SK-N-SH treated with all-trans-retinoic acid at 6 μM for 48 hours (cell line): ENCODE measurements around the gene CLSTN2.

Experiments used
- ZFP3 ChIP-seq: fragments of 250-450 bp; sonication (Bioruptor Pico); IDR thresholded peaks from 2 replicates; pipeline ENCODE4 v1.5.0; 2020; ENCODE audit warnings: mild to moderate bottlenecking, moderate library complexity
- TF ChIP-seq, protein P1 (sequence below): fragments of 250-450 bp; sonication (Bioruptor Pico); IDR thresholded peaks from 2 replicates; pipeline ENCODE4 v1.5.1; 2020; ENCODE audit warnings: low read depth, mild to moderate bottlenecking, moderate library complexity

DNA sequence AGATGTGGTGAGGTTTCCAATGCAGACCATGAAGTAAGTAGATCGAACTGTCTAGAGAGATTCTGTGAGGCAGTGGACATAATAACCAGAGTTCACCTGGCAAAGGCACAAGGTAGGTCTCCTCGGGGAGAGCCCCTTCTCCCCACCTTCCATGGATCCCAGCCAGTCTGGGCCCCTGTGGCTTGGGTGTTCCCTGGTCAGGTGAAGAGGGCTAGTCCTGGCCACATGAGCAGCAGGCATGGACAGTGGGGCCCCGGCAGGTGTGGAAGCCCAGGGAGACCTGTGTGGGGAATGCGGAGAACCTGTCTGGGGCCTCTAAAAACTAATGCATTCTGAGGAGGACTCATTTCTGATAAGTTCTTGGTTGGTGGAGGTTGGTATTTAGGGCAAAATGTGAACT, 501.4 kb downstream of the CLSTN2 start:
- TF ChIP-seq ZFP3 (CRISPR knock-in tag), result no peak
- TF ChIP-seq, protein P1, sequence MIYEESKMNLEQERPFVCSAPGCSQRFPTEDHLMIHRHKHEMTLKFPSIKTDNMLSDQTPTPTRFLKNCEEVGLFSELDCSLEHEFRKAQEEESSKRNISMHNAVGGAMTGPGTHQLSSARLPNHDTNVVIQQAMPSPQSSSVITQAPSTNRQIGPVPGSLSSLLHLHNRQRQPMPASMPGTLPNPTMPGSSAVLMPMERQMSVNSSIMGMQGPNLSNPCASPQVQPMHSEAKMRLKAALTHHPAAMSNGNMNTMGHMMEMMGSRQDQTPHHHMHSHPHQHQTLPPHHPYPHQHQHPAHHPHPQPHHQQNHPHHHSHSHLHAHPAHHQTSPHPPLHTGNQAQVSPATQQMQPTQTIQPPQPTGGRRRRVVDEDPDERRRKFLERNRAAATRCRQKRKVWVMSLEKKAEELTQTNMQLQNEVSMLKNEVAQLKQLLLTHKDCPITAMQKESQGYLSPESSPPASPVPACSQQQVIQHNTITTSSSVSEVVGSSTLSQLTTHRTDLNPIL (CRISPR knock-in tag), result no peak
